HFF-Myc (cell line): ENCODE results near the gene FIGNL1.

Experiments used
- DNase-seq: peaks from one replicate; pipeline ENCODE4 v3.0.0-alpha.2; 2011; ENCODE audit warnings: low read depth; ENCODE audit errors: extremely low read depth
- H3K4me3 ChIP-seq: replicated peaks from 2 replicates; pipeline ENCODE4 v1.5.1; 2011; ENCODE audit warnings: low read depth, mild to moderate bottlenecking, control low read depth, low read length
- CTCF ChIP-seq: IDR thresholded peaks from 2 replicates; pipeline ENCODE4 v1.5.1; 2012; ENCODE audit warnings: mild to moderate bottlenecking, low read depth, low read length, control low read depth; ENCODE audit errors: missing control alignments

The FIGNL1 gene, protein sequence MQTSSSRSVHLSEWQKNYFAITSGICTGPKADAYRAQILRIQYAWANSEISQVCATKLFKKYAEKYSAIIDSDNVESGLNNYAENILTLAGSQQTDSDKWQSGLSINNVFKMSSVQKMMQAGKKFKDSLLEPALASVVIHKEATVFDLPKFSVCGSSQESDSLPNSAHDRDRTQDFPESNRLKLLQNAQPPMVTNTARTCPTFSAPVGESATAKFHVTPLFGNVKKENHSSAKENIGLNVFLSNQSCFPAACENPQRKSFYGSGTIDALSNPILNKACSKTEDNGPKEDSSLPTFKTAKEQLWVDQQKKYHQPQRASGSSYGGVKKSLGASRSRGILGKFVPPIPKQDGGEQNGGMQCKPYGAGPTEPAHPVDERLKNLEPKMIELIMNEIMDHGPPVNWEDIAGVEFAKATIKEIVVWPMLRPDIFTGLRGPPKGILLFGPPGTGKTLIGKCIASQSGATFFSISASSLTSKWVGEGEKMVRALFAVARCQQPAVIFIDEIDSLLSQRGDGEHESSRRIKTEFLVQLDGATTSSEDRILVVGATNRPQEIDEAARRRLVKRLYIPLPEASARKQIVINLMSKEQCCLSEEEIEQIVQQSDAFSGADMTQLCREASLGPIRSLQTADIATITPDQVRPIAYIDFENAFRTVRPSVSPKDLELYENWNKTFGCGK

GRCh38 chr7:50449881-50450589, at the start of gene FIGNL1:
FIGNL1 (minus strand) TSS chr7:50450350; CDS start chr7:50447287, 3,063 bp downstream.
- TF ChIP-seq CTCF, result no peak
- DNase-seq, result peak; percentile 15
- H3K4me3 ChIP-seq, result peak within 1 kb of the TSS; percentile 77

GRCh38 chr7:50499092-50499491, 48.9 kb upstream of the FIGNL1 start:
- no peak overlapping the region for H3K4me3 ChIP-seq
- TF ChIP-seq CTCF, result no peak
- DNase-seq, result no peak

DNA sequence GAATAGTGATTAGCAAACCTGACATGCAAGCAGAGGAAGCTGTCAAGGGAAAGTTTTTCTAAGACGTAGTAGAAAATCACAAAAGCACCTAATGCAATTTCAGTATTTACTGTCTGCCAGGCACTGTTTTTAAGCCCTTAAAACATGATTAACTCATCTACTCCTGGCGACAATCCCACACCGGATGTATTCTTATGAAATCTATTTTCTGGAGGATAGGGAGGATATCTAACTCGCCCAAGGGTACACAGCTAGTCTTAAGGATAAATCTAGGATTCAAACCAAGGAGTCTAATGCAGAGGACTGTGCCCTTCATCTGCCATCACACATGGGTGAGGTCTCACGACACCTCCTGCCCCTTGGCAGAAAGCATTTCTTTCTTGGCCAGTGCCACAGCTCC, 47.8 kb upstream of the FIGNL1 start:
- no peak for TF ChIP-seq CTCF
- DNase-seq, result no peak
- no peak overlapping the region for H3K4me3 ChIP-seq

GRCh38 chr7:50497068-50497642, 47.0 kb upstream of the FIGNL1 start:
- no peak for TF ChIP-seq CTCF
- DNase-seq, result no peak
- no peak overlapping the region for H3K4me3 ChIP-seq

- DNase-seq, result no peak
- no peak overlapping the region for H3K4me3 ChIP-seq
- no peak for TF ChIP-seq CTCF
These were observed 46.4 kb upstream of the FIGNL1 start for GRCh38 chr7:50496569-50496968.

- DNase-seq, result no peak
- TF ChIP-seq CTCF, result no peak
- H3K4me3 ChIP-seq, result no peak overlapping the region
These were observed 45.6 kb upstream of the FIGNL1 start for GRCh38 chr7:50495746-50496145.
